Sigmoid colon (tissue), 4 donors: ENCODE measurements around the gene KRT5.

Experiments used
- CTCF ChIP-seq, 4 experiments: fragments of 450-650 bp in 3 of 4; fragments of 200-600 bp in 1 of 4; IDR thresholded peaks; one replicate each; pipeline ENCODE4 v1.5.1; 2016 to 2019; ENCODE audit warnings: antibody characterized with exemption in 4 of 4, mild to moderate bottlenecking in 3 of 4, moderate library complexity in 2 of 4
- EP300 ChIP-seq, 4 donors: sonication (generic); formaldehyde crosslinking; IDR thresholded peaks; one replicate each; pipeline ENCODE4 v1.6.1; 2017; ENCODE audit warnings: antibody characterized with exemption in 4 of 4
- POLR2A ChIP-seq, 2 donors: fragments of 450-650 bp; IDR thresholded peaks; one replicate each; pipeline ENCODE4 v1.6.1; 2016; ENCODE audit warnings: antibody characterized with exemption in 2 of 2, mild to moderate bottlenecking in 2 of 2, moderate library complexity in 2 of 2
- POLR2AphosphoS5 ChIP-seq, 4 donors: sonication (generic); formaldehyde crosslinking; IDR thresholded peaks; one replicate each; pipeline ENCODE4 v1.6.1; 2017; ENCODE audit warnings: antibody characterized with exemption in 4 of 4

DNA sequence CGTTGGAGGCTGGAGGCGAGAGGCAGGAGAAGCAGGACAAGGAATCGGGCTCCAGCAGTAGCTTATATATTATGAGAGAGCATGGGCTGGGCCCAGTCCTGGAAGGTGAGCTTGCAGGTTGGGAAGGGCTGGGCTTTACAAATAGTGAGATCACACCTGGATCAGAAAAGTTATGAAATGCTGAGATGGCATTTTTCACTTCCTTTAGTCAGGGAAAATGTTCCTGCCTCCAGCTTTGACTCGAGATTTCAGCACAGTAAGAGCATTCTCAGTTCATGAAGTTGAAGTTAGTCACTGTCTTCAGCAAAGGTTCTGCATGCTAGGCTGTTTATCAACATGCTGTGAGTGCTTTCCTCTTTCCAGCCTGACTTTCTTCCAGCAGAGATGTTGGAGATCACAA is 46.4 kb downstream of the KRT5 start, which contains the start of gene KRT6C:
- no peak for TF ChIP-seq CTCF (IDR thresholded peaks at IDR 0.05)
- no peak for TF ChIP-seq POLR2AphosphoS5 (IDR thresholded peaks at IDR 0.05)
- no peak for TF ChIP-seq EP300 (IDR thresholded peaks at IDR 0.05)
- no peak for TF ChIP-seq POLR2A (IDR thresholded peaks at IDR 0.05)
